ENCODE measurements around the gene STK38. TPM values are rescaled to one million over a fixed set of nuclear protein-coding genes. Genes with fewer than 3 reads are reported as not detected.

Gene STK38
- total and polyA plus RNA-seq, 9 of the 15 experiments (the other 6 are each of a cell fraction or from before 2014, with no cell fraction given), result 5.7 to 28.7 (median 19.5) TPM

- no peak for TF ChIP-seq RBFOX2 (IDR thresholded peaks at IDR 0.05; ENCODE audit: low read depth, low read length)
- TF ChIP-seq, protein P1, sequence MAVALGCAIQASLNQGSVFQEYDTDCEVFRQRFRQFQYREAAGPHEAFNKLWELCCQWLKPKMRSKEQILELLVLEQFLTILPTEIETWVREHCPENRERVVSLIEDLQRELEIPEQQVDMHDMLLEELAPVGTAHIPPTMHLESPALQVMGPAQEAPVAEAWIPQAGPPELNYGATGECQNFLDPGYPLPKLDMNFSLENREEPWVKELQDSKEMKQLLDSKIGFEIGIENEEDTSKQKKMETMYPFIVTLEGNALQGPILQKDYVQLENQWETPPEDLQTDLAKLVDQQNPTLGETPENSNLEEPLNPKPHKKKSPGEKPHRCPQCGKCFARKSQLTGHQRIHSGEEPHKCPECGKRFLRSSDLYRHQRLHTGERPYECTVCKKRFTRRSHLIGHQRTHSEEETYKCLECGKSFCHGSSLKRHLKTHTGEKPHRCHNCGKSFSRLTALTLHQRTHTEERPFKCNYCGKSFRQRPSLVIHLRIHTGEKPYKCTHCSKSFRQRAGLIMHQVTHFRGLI (CRISPR knock-in tag; IDR thresholded peaks at IDR 0.05), result no peak
- TF ChIP-seq ESRRB (CRISPR knock-in tag; IDR thresholded peaks at IDR 0.05; ENCODE audit: borderline replicate concordance), result no peak
- no peak for TF ChIP-seq HES1 (IDR thresholded peaks at IDR 0.05; ENCODE audit: low read depth)
- TF ChIP-seq SMARCA5 (IDR thresholded peaks at IDR 0.05), result 0 out of 2 replicates have a peak, but pooled peaks have one; percentile 49
Observed at GRCh38 chr6:36555750-36556252, 8.5 kb upstream of the STK38 start (continued).

GRCh38 chr6:36550473-36551000 lies 3.3 kb upstream of the STK38 start:
- CTCF ChIA-PET (ENCODE audit: low intra/inter-chr PET ratio), result no interaction called here
- Histone ChIP-seq H3K4me3 (no peak overlapping the region), H3K4me1 (replicated peaks in 1 of 2; ENCODE audit: control insufficient read depth in 2 of 2, insufficient read depth in 2 of 2, low read length in 2 of 2) (peaks cover 16 to 20% of the 10 kb centered on the region in 2 experiments), H3K9me1 (ENCODE audit: control insufficient read depth, insufficient read depth, low read length) (no peaks in the 10 kb centered on the region), H2AFZ (ENCODE audit: low read depth, low read length) (no peak overlapping the region), H3K9me3 (replicated peaks; ENCODE audit: control insufficient read depth, insufficient read depth, low read depth, low read length) (no peaks in the 10 kb centered on the region), H3K27me3 (ENCODE audit: control insufficient read depth in 2 of 2, insufficient read depth in 2 of 2, low read length in 2 of 2) (no peaks in the 10 kb centered on the region), H4K20me1 (replicated peaks; ENCODE audit: control insufficient read depth, insufficient read depth, low read length) (0 out of 2 replicates have a peak, but pooled peaks cover 9% of the 10 kb centered on the region), H3K36me3 (ENCODE audit: control insufficient read depth, insufficient read depth, low read length) (no peaks in the 10 kb centered on the region), H3K4me2 (ENCODE audit: insufficient read depth, low read length) (no peak overlapping the region), H3K79me2 (ENCODE audit: control insufficient read depth, insufficient read depth, low read length) (peaks cover 17% of the 10 kb centered on the region), H3K27ac (ENCODE audit: extremely low read depth, low read depth, low read length) (no peak overlapping the region), H3K9ac (ENCODE audit: insufficient read depth in 1 of 2, low read depth in 2 of 2, low read length in 2 of 2) (no peak overlapping the region)
- BruUV-seq (replicated peaks), result no TSS peak
- TF ChIP-seq SIN3A (IDR thresholded peaks at IDR 0.05; ENCODE audit: borderline replicate concordance in 2 of 2, control insufficient read depth in 1 of 2, low read depth in 2 of 2, low read length in 2 of 2) (no peak), SREBF1 (IDR thresholded peaks at IDR 0.05; ENCODE audit: borderline replicate concordance, low read depth, low read length) (no peak), USF1 (CRISPR knock-in tag; IDR thresholded peaks at IDR 0.05) (no peak), KLF16 (IDR thresholded peaks at IDR 0.05) (no peak), TAF7 (tag; IDR thresholded peaks at IDR 0.05) (no peak), BDP1 (IDR thresholded peaks at IDR 0.05; ENCODE audit: insufficient read depth, insufficient read length) (no peak), CCNT2 (IDR thresholded peaks at IDR 0.05; ENCODE audit: borderline replicate concordance, extremely low read depth, insufficient read length, low read depth, low read length) (no peak), SMARCA5 (IDR thresholded peaks at IDR 0.05) (no peak), HDAC6 (IDR thresholded peaks at IDR 0.05; ENCODE audit: low read depth, low read length) (no peak)
- POLR2A ChIA-PET, result interaction anchor here (1.0 to 1.6 kb wide), 2 partner anchors 9 to 19 kb away, joined by 4 read pairs; no protein-coding TSS in a partner anchor
- 45% methylated on average over 1 of the region's 1 CpG for WGBS (ENCODE audit: insufficient coverage, low coverage, missing lambda C conversion rate)
- in situ Hi-C loops (cut with MboI) (no loop called here), intact Hi-C loops (cut with micrococcal nuclease) (no loop called here)
- no peak for DNase-seq (ENCODE audit: extremely low read depth in 1 of 4, low spot score in 3 of 4)
- ATAC-seq, result no peak
- FAIRE-seq, result no peak

All from K562 (cell line).